ENCODE measurements around the gene YARS1. TPM values are rescaled to one million over a fixed set of nuclear protein-coding genes. Genes with fewer than 3 reads are reported as not detected.

YARS1 gene
- total RNA-seq (64.2 TPM), polyA plus RNA-seq (41.7 TPM)
- long read RNA-seq, donor 1, partial matches to known transcripts, result 0 of 1 reads
- long read RNA-seq, donor 1, other reads (novel, unspliced or antisense), result 0 of 1 reads
- long read RNA-seq, donor 2, transcript YARS-209 (2 exons, 2,178 nt), result minor isoform, 7 of 71 reads
- long read RNA-seq, donor 2, transcript YARS-201 (13 exons, 3,238 nt), result major isoform, 34 of 71 reads
- long read RNA-seq, donor 2, partial matches to known transcripts, result 15 of 71 reads
- long read RNA-seq, donor 2, other reads (novel, unspliced or antisense), result 12 of 71 reads
- long read RNA-seq, donor 3, transcript YARS-201 (13 exons, 3,238 nt), result major isoform, 18 of 28 reads
- long read RNA-seq, donor 3, transcript YARS-209 (2 exons, 2,178 nt), result minor isoform, 5 of 28 reads
- long read RNA-seq, donor 3, partial matches to known transcripts, result 0 of 28 reads
- long read RNA-seq, donor 3, other reads (novel, unspliced or antisense), result 0 of 28 reads
- long read RNA-seq, donor 4, transcript YARS-201 (13 exons, 3,238 nt), result major isoform, 5 of 15 reads
- long read RNA-seq, donor 4, partial matches to known transcripts, result 5 of 15 reads
- long read RNA-seq, donor 4, other reads (novel, unspliced or antisense), result 0 of 15 reads
- long read RNA-seq, donor 5, transcript YARS-201 (13 exons, 3,238 nt), result major isoform, 12 of 23 reads
- long read RNA-seq, donor 5, transcript YARS-209 (2 exons, 2,178 nt), result minor isoform, 6 of 23 reads
- long read RNA-seq, donor 5, partial matches to known transcripts, result 0 of 23 reads
- long read RNA-seq, donor 5, other reads (novel, unspliced or antisense), result 0 of 23 reads
- long read RNA-seq, donor 6, transcript YARS-201 (13 exons, 3,238 nt), result major isoform, 12 of 53 reads
- long read RNA-seq, donor 6, partial matches to known transcripts, result 33 of 53 reads
- long read RNA-seq, donor 6, other reads (novel, unspliced or antisense), result 5 of 53 reads
- long read RNA-seq, donor 7, transcript YARS-201 (13 exons, 3,238 nt), result major isoform, 16 of 21 reads
- long read RNA-seq, donor 7, partial matches to known transcripts, result 0 of 21 reads
- long read RNA-seq, donor 7, other reads (novel, unspliced or antisense), result 0 of 21 reads
- long read RNA-seq, donor 8, partial matches to known transcripts, result 0 of 1 reads
- long read RNA-seq, donor 8, other reads (novel, unspliced or antisense), result 0 of 1 reads
- long read RNA-seq, donor 9, transcript YARS-201 (13 exons, 3,238 nt), result major isoform, 8 of 13 reads
- long read RNA-seq, donor 9, partial matches to known transcripts, result 0 of 13 reads
- long read RNA-seq, donor 9, other reads (novel, unspliced or antisense), result 0 of 13 reads
- long read RNA-seq, donor 10, transcript YARS-201 (13 exons, 3,238 nt), result major isoform, 6 of 11 reads
- long read RNA-seq, donor 10, partial matches to known transcripts, result 0 of 11 reads
- long read RNA-seq, donor 10, other reads (novel, unspliced or antisense), result 0 of 11 reads

- under 1% methylated on average over 55 of the region's 55 CpGs for WGBS
- Histone ChIP-seq H3K4me1 (ENCODE audit: control insufficient read depth in 2 of 2, insufficient read depth in 2 of 2, low read length in 2 of 2) (peaks cover 18 to 23% of the 10 kb centered on the region in 2 donors), H3K36me3 (ENCODE audit: control insufficient read depth in 2 of 2, insufficient read depth in 2 of 2, low read length in 1 of 2) (peaks cover 4 to 6% of the 10 kb centered on the region in 2 donors), H3K27me3 (ENCODE audit: control insufficient read depth in 2 of 2, insufficient read depth in 1 of 2, low read length in 1 of 2) (no peaks in the 10 kb centered on the region), H3K27ac (ENCODE audit: low read depth in 1 of 2, low read length in 1 of 2) (peak within 1 kb of the TSS; percentile 91 to 97), H3K4me3 (ENCODE audit: low read length in 2 of 2) (peak within 1 kb of the TSS; percentile 97 to 99), H3K9me3 (ENCODE audit: control insufficient read depth in 2 of 2, insufficient read depth in 1 of 2, low read length in 1 of 2) (peaks cover 0 to 2% of the 10 kb centered on the region in 2 donors)
- DNase-seq (ENCODE audit: low read depth in 6 of 9, low spot score in 9 of 9), result peak; percentile 93 to 99 (median 99)
These were observed at the start of gene YARS1, which contains the start of gene S100PBP for GRCh38 chr1:32817159-32817814. TSS of gene YARS1 (minus strand) at chr1:32817358. CDS start at chr1:32817244, 114 bp downstream. TSS of gene S100PBP (plus strand) at chr1:32817653. CDS start at chr1:32826100, 8,447 bp downstream.

- Histone ChIP-seq H3K4me1 (ENCODE audit: control insufficient read depth in 2 of 2, insufficient read depth in 2 of 2, low read length in 2 of 2) (no peaks in the 10 kb centered on the region), H3K9me3 (ENCODE audit: control insufficient read depth in 2 of 2, insufficient read depth in 1 of 2, low read length in 1 of 2) (no peaks in the 10 kb centered on the region), H3K36me3 (ENCODE audit: control insufficient read depth in 2 of 2, insufficient read depth in 2 of 2, low read length in 1 of 2) (peaks cover 14 to 26% of the 10 kb centered on the region in 2 donors), H3K27me3 (ENCODE audit: control insufficient read depth in 2 of 2, insufficient read depth in 1 of 2, low read length in 1 of 2) (peaks cover 19 to 20% of the 10 kb centered on the region in 2 donors), H3K4me3 (ENCODE audit: low read length in 2 of 2) (no peak overlapping the region), H3K27ac (ENCODE audit: low read depth in 1 of 2, low read length in 1 of 2) (no peak overlapping the region)
- no peak for DNase-seq (ENCODE audit: low read depth in 6 of 9, low spot score in 9 of 9)
- 98% methylated on average over 3 of the region's 3 CpGs for WGBS
These were observed 48.7 kb upstream of the YARS1 start for GRCh38 chr1:32865639-32866405.

- H3K4me1 ChIP-seq (ENCODE audit: control insufficient read depth in 2 of 2, insufficient read depth in 2 of 2, low read length in 2 of 2), result no peaks in the 10 kb centered on the region
- H3K27me3 ChIP-seq (ENCODE audit: control insufficient read depth in 2 of 2, insufficient read depth in 1 of 2, low read length in 1 of 2), result peaks cover 8 to 9% of the 10 kb centered on the region in 2 donors
- no peak overlapping the region for H3K27ac ChIP-seq (ENCODE audit: low read depth in 1 of 2, low read length in 1 of 2)
- WGBS, result 98% methylated on average over 8 of the region's 8 CpGs
- H3K36me3 ChIP-seq (ENCODE audit: control insufficient read depth in 2 of 2, insufficient read depth in 2 of 2, low read length in 1 of 2), result peaks cover 20 to 31% of the 10 kb centered on the region in 2 donors
- H3K4me3 ChIP-seq (ENCODE audit: low read length in 2 of 2), result no peak overlapping the region
- DNase-seq (ENCODE audit: low read depth in 6 of 9, low spot score in 9 of 9), result no peak
- H3K9me3 ChIP-seq (ENCODE audit: control insufficient read depth in 2 of 2, insufficient read depth in 1 of 2, low read length in 1 of 2), result no peaks in the 10 kb centered on the region
These were observed 47.3 kb upstream of the YARS1 start for GRCh38 chr1:32864375-32865019.

- 100% methylated on average over 1 of the region's 1 CpG for WGBS
- Histone ChIP-seq H3K36me3 (ENCODE audit: control insufficient read depth in 2 of 2, insufficient read depth in 2 of 2, low read length in 1 of 2) (peaks cover 24 to 31% of the 10 kb centered on the region in 2 donors), H3K9me3 (ENCODE audit: control insufficient read depth in 2 of 2, insufficient read depth in 1 of 2, low read length in 1 of 2) (no peaks in the 10 kb centered on the region), H3K27ac (ENCODE audit: low read depth in 1 of 2, low read length in 1 of 2) (no peak overlapping the region), H3K27me3 (ENCODE audit: control insufficient read depth in 2 of 2, insufficient read depth in 1 of 2, low read length in 1 of 2) (peaks cover 2 to 3% of the 10 kb centered on the region in 2 donors), H3K4me3 (ENCODE audit: low read length in 2 of 2) (no peak overlapping the region), H3K4me1 (ENCODE audit: control insufficient read depth in 2 of 2, insufficient read depth in 2 of 2, low read length in 2 of 2) (no peaks in the 10 kb centered on the region)
- DNase-seq (ENCODE audit: low read depth in 6 of 9, low spot score in 9 of 9), result no peak
These were observed 46.7 kb upstream of the YARS1 start for GRCh38 chr1:32863881-32864245.

- Histone ChIP-seq H3K27ac (ENCODE audit: low read depth in 1 of 2, low read length in 1 of 2) (no peak overlapping the region), H3K9me3 (ENCODE audit: control insufficient read depth in 2 of 2, insufficient read depth in 1 of 2, low read length in 1 of 2) (no peaks in the 10 kb centered on the region), H3K27me3 (ENCODE audit: control insufficient read depth in 2 of 2, insufficient read depth in 1 of 2, low read length in 1 of 2) (no peaks in the 10 kb centered on the region), H3K4me3 (ENCODE audit: low read length in 2 of 2) (no peak overlapping the region), H3K4me1 (ENCODE audit: control insufficient read depth in 2 of 2, insufficient read depth in 2 of 2, low read length in 2 of 2) (no peaks in the 10 kb centered on the region), H3K36me3 (ENCODE audit: control insufficient read depth in 2 of 2, insufficient read depth in 2 of 2, low read length in 1 of 2) (peaks cover 28 to 30% of the 10 kb centered on the region in 2 donors)
- 95% methylated on average over 4 of the region's 4 CpGs for WGBS
- no peak for DNase-seq (ENCODE audit: low read depth in 6 of 9, low spot score in 9 of 9)
These were observed 46.2 kb upstream of the YARS1 start for GRCh38 chr1:32863218-32863880.

GRCh38 chr1:32861904-32862695 is 44.9 kb upstream of the YARS1 start:
- WGBS, result 96% methylated on average over 3 of the region's 3 CpGs
- no peak overlapping the region for H3K4me3 ChIP-seq (ENCODE audit: low read length in 2 of 2)
- H3K36me3 ChIP-seq (ENCODE audit: control insufficient read depth in 2 of 2, insufficient read depth in 2 of 2, low read length in 1 of 2), result peaks cover 33 to 40% of the 10 kb centered on the region in 2 donors
- no peaks in the 10 kb centered on the region for H3K9me3 ChIP-seq (ENCODE audit: control insufficient read depth in 2 of 2, insufficient read depth in 1 of 2, low read length in 1 of 2)
- no peaks in the 10 kb centered on the region for H3K27me3 ChIP-seq (ENCODE audit: control insufficient read depth in 2 of 2, insufficient read depth in 1 of 2, low read length in 1 of 2)
- H3K27ac ChIP-seq (ENCODE audit: low read depth in 1 of 2, low read length in 1 of 2), result no peak overlapping the region
- DNase-seq (ENCODE audit: low read depth in 6 of 9, low spot score in 9 of 9), result no peak
- H3K4me1 ChIP-seq (ENCODE audit: control insufficient read depth in 2 of 2, insufficient read depth in 2 of 2, low read length in 2 of 2), result no peaks in the 10 kb centered on the region

GRCh38 chr1:32860566-32860965 is 43.4 kb upstream of the YARS1 start:
- DNase-seq (ENCODE audit: low read depth in 6 of 9, low spot score in 9 of 9), result no peak
- Histone ChIP-seq H3K36me3 (ENCODE audit: control insufficient read depth in 2 of 2, insufficient read depth in 2 of 2, low read length in 1 of 2) (peaks cover 44 to 54% of the 10 kb centered on the region in 2 donors), H3K4me1 (ENCODE audit: control insufficient read depth in 2 of 2, insufficient read depth in 2 of 2, low read length in 2 of 2) (no peaks in the 10 kb centered on the region), H3K27me3 (ENCODE audit: control insufficient read depth in 2 of 2, insufficient read depth in 1 of 2, low read length in 1 of 2) (no peaks in the 10 kb centered on the region), H3K4me3 (ENCODE audit: low read length in 2 of 2) (no peak overlapping the region), H3K9me3 (ENCODE audit: control insufficient read depth in 2 of 2, insufficient read depth in 1 of 2, low read length in 1 of 2) (no peaks in the 10 kb centered on the region), H3K27ac (ENCODE audit: low read depth in 1 of 2, low read length in 1 of 2) (no peak overlapping the region)
